Activated CD4-positive, alpha-beta T cell treated with anti-CD3 and anti-CD28 coated beads, Interleukin-2, Interleukin-4, amounts not matched to agents 100 ng/mL and 50 ng/mL, durations not matched to agents 16 hours and 8 hours (primary cell): Measurements from ENCODE around the gene CTTN.

Experiments used
- DNase-seq: peaks from one replicate; pipeline ENCODE4 v3.0.0-alpha.2; 2020; ENCODE audit warnings: low spot score

CTTN gene

DNA sequence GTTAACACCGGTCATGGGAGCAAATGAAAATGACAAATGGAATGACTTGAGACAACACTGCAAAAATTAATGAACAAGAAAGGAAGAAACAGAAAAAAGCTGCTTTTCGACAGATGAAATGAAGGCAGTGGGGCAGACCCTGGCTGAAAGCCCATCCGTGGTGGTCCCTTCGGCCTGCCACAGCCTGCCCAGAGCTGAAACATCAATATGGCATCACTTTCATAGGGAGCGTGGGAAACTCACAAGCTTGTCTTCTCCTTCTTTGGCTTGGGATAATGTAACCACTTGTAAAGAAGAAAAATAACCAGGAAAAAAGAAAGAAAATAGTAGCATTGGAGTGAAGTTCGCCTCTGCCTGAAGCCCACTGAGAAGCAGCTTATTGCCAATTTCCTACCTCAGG is 78.8 kb downstream of the CTTN start:
- DNase-seq = no peak

- DNase-seq = no peak
Observed at GRCh38 chr11:70477609-70478008, 79.3 kb downstream of the CTTN start.

GRCh38 chr11:70478166-70478890 is 80.0 kb downstream of the CTTN start:
- DNase-seq = no peak

GRCh38 chr11:70480711-70481110 is 82.4 kb downstream of the CTTN start:
- no peak for DNase-seq

DNA sequence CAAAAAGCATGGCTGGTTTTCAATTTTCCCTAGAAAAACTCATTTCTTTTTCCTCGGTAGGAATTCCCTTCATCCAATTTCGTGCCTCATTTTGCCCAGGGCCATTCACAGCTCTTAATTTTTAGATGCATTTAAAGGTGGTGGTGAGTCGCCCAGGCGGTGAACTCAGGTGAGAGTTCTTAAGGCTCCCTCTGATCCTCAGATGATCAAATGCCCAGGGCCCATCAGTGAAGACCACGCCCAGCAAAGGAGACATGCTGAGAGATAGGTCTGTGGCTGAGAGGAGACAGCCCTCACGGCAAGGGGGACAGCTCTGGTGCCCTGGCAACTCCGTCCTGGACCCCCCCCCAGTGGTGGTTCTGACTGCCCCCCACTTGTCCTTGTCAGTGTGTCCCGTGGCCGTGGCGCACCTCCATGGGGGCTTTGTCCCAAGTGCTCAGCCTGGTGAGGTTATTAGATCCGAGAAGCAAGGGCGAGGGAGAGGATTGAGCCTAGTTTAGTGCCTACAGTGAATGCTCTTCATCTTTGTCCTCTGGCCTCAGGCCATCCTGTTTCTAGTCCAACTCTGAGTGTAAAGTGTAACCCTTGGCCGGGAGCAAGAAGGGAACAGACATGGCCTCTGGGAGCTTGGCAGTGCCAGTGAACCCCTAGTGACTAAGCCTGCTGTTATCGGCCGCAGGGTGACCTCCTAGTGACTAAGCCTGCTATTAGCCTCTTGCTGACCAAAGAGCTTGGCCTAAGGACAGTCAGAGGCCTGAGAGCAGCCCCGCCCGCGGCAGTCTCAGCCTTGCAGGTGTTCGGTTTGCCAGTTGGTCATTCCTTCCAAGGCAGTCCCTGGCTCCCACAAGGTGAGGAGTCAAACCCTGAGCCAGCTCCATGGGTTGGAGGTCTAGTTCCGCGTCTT is 83.5 kb downstream of the CTTN start:
- DNase-seq = no peak

GRCh38 chr11:70482529-70482917 is 84.2 kb downstream of the CTTN start:
- no peak for DNase-seq

GRCh38 chr11:70483077-70483861 is 84.9 kb downstream of the CTTN start:
- DNase-seq = no peak

DNA sequence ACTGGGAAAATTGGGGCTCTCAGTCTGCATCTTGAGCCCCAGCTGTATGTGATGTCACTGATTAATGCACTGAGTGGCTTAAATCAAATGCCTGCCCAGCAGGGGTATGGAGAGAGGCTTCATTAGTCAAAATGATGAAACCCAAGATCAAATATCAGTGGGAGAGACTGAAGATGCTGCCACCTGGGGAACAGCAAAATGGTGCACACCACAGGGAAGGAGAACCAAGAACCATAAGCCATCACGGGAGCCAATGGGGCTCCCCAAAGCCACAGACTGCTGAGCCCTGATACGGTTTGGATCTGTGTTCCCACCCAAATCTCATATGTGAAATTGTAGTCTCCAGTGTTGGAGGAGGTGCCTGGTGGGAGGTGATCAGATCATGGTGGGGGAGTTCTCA is 85.6 kb downstream of the CTTN start:
- DNase-seq = no peak

DNA sequence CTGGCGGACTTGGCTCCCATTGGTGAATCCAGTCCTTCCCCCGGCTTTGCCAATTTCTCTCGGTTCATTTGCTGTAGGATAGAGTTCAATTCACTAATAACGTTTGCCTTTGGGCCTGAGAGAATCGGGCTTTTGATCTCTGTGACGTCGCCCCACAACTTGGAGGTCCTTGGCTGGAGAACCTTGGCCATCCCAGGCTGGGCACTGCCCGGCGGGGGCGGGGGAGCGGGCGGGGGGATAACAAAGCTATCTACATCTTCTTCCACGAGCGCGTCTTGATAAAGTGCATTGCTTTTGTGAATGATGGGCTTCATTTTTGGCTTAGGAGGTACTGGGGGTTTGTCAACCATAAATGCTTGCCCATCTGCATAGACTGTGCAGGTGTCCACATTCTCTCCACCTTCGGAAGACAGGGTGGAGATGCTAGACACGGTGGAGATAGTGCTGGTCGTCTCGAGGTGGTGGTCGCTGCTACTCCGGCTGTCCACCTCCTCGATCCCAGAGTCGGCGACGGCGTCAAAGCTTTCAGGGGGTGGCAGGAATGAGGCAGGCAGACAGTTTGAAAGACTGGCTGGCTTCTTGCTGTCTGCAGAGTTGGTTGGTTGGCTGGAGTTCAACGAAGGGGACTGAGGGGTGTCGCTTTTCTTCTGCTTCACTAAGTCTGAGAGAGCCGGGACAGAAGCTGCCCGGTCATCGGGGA is 87.1 kb downstream of the CTTN start:
- DNase-seq = no peak

GRCh38 chr11:70486026-70486415 is 87.7 kb downstream of the CTTN start:
- DNase-seq = no peak
